Ascending aorta (tissue), 2 donors: Measurements from ENCODE around the gene CD2AP. TPM values are rescaled to one million over a fixed set of nuclear protein-coding genes. Genes with fewer than 3 reads are reported as not detected.

Experiments
- DNase-seq, 2 donors: peaks; one replicate each; pipeline ENCODE4 v3.0.0-alpha.2; 2019; ENCODE audit warnings: low spot score in 2 of 2
- H3K27ac ChIP-seq, 2 donors: fragments of 200-600 bp; sonication (generic); one replicate each; pipeline ENCODE4 v1.5.1; 2016 to 2017; ENCODE audit warnings: mild to moderate bottlenecking in 1 of 2
- H3K27me3 ChIP-seq: fragments of 200-600 bp; sonication (generic); one replicate; pipeline ENCODE4 v1.5.1; 2017
- H3K36me3 ChIP-seq, 2 donors: fragments of 200-600 bp; sonication (generic); one replicate each; pipeline ENCODE4 v1.5.1; 2016
- H3K4me1 ChIP-seq, 2 donors: fragments of 200-600 bp; sonication (generic); one replicate each; pipeline ENCODE4 v1.5.1; 2016 to 2017; ENCODE audit warnings: mild to moderate bottlenecking in 1 of 2
- H3K4me3 ChIP-seq, 2 donors: fragments of 200-600 bp; sonication (generic); one replicate each; pipeline ENCODE4 v1.5.1; 2016 to 2017; ENCODE audit warnings: mild to moderate bottlenecking in 1 of 2
- H3K9me3 ChIP-seq, 2 donors: fragments of 200-600 bp; sonication (generic); one replicate each; pipeline ENCODE4 v1.5.1; 2016
- intact Hi-C: fragments of 100-400 bp; cut with DNase I; formaldehyde crosslinking; loops from one replicate; pipeline ENCODE4 v1.15.1; 2023
- total RNA-seq: library from RNA; depleted of rRNA; stranded (reverse); fragments of >200 nt; gene quantifications from one replicate; pipeline ENCODE4 v1.1.0, GENCODE V29; 2016
- TF ChIP-seq, protein P1 (sequence below), 3 experiments: fragments of 200-600 bp in 2 of 3; fragments of 450-650 bp in 1 of 3; sonication (generic) in 2 of 3; IDR thresholded peaks; one replicate each; pipeline ENCODE4 v1.5.1; 2016 to 2019; ENCODE audit warnings: antibody characterized with exemption in 3 of 3, mild to moderate bottlenecking in 1 of 3, moderate library complexity in 1 of 3

CD2AP gene
- total RNA-seq, 1 donor from 2014 or later = 18.9 TPM

DNA sequence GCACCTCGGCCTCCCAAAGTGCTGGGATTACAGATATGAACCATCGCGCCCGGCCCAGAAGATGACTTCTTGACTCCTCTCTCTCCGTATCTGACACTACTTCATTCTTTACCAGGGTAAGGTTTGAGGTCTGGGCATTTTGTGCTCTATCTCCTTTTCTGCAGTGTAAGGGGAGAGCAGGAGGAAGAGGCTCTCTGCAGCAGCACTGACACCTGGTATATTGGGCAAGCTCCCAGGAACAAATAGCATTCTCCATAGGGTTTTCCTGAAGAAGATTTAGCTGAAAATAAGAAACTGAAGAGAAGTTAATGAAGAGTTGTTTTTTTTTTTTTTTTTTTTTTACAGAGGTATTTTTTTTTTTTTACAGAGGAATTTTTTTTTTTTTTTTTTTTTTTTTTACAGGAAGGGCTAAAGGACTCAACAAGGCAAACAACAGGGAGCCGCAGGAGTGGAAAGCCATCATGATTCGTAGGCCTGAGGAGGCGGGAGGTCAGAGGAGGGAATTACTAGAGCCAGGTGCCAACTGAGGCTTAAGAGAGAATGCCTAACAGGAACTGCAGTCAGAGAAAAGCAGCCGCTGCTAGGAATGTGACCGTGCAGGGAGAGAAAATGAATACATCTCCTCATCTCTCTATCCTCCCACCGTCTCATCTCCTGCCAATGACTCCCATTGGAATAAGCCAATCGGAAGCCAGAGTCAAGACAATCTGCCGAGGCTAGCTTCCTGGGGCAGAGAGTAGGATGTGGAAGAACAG is 186.1 kb downstream of the CD2AP start:
- Histone ChIP-seq H3K27ac (no peak overlapping the region), H3K4me1 (no peaks in the 10 kb centered on the region), H3K36me3 (no peaks in the 10 kb centered on the region), H3K4me3 (no peak overlapping the region), H3K27me3 (no peaks in the 10 kb centered on the region), H3K9me3 (no peaks in the 10 kb centered on the region)
- intact Hi-C loops = no loop called here
- no peak for DNase-seq
- TF ChIP-seq, protein P1, sequence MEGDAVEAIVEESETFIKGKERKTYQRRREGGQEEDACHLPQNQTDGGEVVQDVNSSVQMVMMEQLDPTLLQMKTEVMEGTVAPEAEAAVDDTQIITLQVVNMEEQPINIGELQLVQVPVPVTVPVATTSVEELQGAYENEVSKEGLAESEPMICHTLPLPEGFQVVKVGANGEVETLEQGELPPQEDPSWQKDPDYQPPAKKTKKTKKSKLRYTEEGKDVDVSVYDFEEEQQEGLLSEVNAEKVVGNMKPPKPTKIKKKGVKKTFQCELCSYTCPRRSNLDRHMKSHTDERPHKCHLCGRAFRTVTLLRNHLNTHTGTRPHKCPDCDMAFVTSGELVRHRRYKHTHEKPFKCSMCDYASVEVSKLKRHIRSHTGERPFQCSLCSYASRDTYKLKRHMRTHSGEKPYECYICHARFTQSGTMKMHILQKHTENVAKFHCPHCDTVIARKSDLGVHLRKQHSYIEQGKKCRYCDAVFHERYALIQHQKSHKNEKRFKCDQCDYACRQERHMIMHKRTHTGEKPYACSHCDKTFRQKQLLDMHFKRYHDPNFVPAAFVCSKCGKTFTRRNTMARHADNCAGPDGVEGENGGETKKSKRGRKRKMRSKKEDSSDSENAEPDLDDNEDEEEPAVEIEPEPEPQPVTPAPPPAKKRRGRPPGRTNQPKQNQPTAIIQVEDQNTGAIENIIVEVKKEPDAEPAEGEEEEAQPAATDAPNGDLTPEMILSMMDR (IDR thresholded peaks at IDR 0.05) = no peak

DNA sequence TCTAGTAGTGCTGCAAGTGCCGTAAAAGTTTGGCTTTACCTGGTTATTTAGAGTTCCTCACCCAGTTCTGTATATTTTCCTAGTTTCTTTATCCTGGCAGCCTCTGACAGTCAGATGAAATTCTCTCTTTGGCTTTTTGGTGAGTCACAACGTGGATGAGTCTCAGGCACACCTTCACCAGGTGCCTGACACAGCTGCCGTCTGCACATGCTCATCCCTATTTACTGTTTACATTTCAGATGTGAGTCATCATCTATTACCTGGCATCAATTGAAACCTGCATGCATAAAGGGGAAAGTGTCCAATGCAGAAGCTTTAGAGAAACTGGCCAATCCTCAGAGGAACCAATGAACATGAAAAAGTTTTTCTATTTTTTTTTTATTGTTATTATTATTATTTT is 187.5 kb downstream of the CD2AP start:
- Histone ChIP-seq H3K4me1 (no peaks in the 10 kb centered on the region), H3K9me3 (no peaks in the 10 kb centered on the region), H3K27me3 (no peaks in the 10 kb centered on the region), H3K36me3 (no peaks in the 10 kb centered on the region), H3K27ac (no peak overlapping the region), H3K4me3 (no peak overlapping the region)
- TF ChIP-seq, protein P1 (IDR thresholded peaks at IDR 0.05) = no peak
- intact Hi-C loops = no loop called here
- DNase-seq = no peak

DNA sequence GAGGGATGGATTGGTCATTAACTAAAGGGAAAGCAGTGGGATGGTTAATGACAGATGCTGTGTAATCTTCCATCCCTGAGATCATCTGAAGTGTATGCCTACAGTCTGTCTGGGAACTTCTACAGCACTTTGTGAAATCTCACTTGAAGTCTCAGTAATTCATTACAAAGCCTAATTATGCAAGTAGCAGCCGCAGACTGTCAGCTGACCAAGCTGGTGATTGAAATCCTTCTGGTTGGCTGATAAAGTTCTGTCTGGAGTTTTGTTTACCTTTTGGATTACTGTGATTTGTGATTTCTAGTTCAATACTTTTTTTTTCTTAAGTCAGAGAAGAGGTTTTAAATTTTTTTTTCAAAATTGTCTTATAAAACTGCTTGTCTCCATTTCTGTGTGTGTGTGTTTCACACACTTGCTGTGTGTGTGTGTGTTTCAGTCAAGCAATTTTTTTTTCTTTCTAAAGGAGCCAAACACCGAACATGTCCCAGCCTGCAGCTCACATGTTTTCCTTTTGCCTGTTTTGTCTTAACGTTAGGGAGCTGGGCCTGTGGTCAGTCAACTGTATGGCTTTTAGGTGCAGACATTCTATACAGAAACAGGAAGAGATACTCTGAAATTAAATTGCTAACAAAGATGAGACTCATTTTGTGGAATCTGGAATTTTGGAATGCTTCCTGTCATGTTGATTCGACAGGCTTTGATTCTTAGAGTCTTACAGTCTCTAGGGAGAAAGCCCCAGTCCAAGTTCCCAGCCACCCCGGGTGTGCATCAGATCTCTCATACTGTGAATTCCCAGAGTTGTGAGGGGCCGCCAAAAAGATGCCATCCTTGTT is 192.3 kb downstream of the CD2AP start:
- H3K27me3 ChIP-seq = no peaks in the 10 kb centered on the region
- no peak for DNase-seq
- intact Hi-C loops = no loop called here

DNA sequence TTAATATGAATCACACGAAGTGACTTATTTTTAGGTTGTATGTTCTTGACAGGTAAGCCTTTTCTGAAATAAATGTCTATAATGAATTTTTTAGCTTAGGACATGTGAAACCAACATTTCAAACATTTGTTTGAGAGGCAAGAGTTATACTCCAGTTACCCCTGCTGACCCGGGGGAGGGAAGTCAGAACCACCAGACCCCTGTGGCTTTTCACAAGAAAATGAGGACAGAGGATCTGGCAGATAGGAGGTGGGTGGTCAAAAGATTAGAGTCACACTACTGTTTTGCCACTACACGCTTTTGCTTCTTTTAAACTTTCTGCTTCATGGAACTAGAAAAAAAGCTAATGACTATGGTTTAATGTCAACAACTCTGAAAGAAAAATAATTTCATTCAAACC is 193.3 kb downstream of the CD2AP start:
- intact Hi-C loops = no loop called here
- Histone ChIP-seq H3K9me3 (no peaks in the 10 kb centered on the region), H3K4me1 (no peaks in the 10 kb centered on the region), H3K27me3 (no peaks in the 10 kb centered on the region), H3K4me3 (no peak overlapping the region), H3K27ac (no peak overlapping the region), H3K36me3 (no peaks in the 10 kb centered on the region)
- no peak for DNase-seq
- TF ChIP-seq, protein P1 (IDR thresholded peaks at IDR 0.05) = no peak

More for the DNA sequence above, 192.3 kb downstream of the CD2AP start:
- TF ChIP-seq, protein P1 (IDR thresholded peaks at IDR 0.05) = no peak
- Histone ChIP-seq H3K36me3 (no peaks in the 10 kb centered on the region), H3K4me1 (no peaks in the 10 kb centered on the region), H3K4me3 (no peak overlapping the region), H3K9me3 (no peaks in the 10 kb centered on the region), H3K27ac (no peak overlapping the region)

DNA sequence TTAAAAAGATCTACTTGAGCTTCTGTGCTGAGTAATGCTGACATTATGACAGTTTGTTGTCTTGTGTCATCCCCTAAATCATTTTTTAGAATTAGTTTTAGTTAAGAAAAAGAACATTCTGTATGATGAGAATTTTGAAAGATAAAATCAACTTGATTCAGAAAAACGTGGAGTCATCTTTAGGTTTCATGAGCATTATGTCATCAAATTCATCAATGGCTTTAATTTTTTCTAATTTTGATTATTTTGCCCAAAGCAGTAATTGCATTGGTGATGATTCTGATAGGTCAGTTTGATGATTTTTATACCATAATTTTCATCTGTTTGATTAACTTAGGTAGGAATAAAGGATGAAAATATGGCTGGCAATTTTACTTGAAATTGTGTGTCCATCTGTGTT is 194.2 kb downstream of the CD2AP start:
- H3K9me3 ChIP-seq = no peaks in the 10 kb centered on the region
- TF ChIP-seq, protein P1 (IDR thresholded peaks at IDR 0.05) = no peak
- H3K4me3 ChIP-seq = no peak overlapping the region
- H3K27me3 ChIP-seq = no peaks in the 10 kb centered on the region
- no peak for DNase-seq
- intact Hi-C loops = no loop called here
- no peaks in the 10 kb centered on the region for H3K36me3 ChIP-seq
- H3K27ac ChIP-seq = no peak overlapping the region
- H3K4me1 ChIP-seq = no peaks in the 10 kb centered on the region
